Measurements from ENCODE around the gene COQ5. TPM values are rescaled to one million over a fixed set of nuclear protein-coding genes. Genes with fewer than 3 reads are reported as not detected.

The COQ5 gene
- total and polyA plus RNA-seq, 2 donors from 2014 or later = 26.5 to 60.8 TPM

DNA sequence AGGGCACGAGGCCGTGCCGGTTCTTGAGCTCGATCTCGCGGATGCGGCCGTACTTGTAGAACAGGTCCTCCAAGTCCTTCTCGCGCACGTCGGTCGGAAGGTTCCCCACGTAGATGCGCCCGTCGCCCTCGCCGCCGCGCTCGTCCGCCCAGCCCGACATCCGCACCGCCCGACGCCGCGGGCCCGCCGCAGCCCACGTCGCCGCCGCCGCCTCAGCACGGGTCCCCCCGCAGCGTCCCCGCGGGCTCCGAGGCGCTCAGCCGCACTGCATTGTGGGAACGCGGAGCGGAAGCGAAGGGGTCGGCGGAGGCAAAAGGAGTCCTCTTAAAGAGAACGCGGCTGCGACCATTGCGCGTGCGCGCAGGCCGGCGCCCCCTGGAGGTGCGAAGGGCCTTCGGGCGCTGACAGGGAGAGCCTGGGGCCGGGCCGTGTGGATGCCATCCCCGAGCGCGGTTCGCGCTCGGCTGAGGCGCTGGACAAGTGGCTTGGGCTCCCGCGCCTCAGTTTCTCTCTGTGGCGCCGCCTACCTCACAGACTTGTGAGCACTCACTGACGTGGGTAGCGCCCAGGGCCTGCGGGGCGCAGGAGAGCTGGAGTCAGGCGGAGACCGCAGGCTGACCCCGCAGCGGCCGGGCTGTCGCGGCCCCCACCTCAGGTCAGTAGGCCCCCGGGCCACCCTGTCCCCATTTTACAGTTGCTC is 59.4 kb downstream of the COQ5 start, which contains the start of gene SRSF9:
Gene SRSF9, minus strand, starts transcription at position 299 of the 700 bp plus-strand sequence. Its CDS starts 139 bp downstream, at position 160.
- Histone ChIP-seq H3K9me3 (ENCODE audit: control insufficient read depth in 2 of 3, insufficient read depth in 1 of 3, low read length in 3 of 3) (no peaks in the 10 kb centered on the region), H3K27me3 (ENCODE audit: control insufficient read depth, insufficient read depth, low read length) (no peaks in the 10 kb centered on the region), H3K27ac (ENCODE audit: low read depth in 2 of 2, low read length in 2 of 2) (peak within 1 kb of the TSS; percentile 90 to 95), H3K36me3 (ENCODE audit: control insufficient read depth in 2 of 3, insufficient read depth in 3 of 3, low read length in 3 of 3) (peaks cover 6 to 8% (median 6%) of the 10 kb centered on the region in 3 donors), H3K9ac (ENCODE audit: low read length in 3 of 3) (peak within 1 kb of the TSS; percentile 61 to 77 (median 70)), H3K4me3 (ENCODE audit: low read length in 3 of 3) (peak within 1 kb of the TSS; percentile 69 to 79 (median 77)), H3K4me1 (ENCODE audit: control insufficient read depth in 2 of 3, insufficient read depth in 2 of 3, low read depth in 1 of 3, low read length in 3 of 3) (peaks cover 0 to 5% (median 0%) of the 10 kb centered on the region in 3 donors)
- TF ChIP-seq CTCF (IDR thresholded peaks at IDR 0.05; ENCODE audit: borderline replicate concordance, extremely low read depth, insufficient read depth) = peak; percentile 85
- intact Hi-C loops (cut with DNase I) = no loop called here
- FAIRE-seq = no peak
- DNase-seq = peak; percentile 95 to 99 (median 98)

GRCh38 chr12:120468821-120469449 is 60.0 kb downstream of the COQ5 start:
- peak in 3 of 5 donors; percentile 79 to 90 (median 89) for DNase-seq
- peaks cover 0 to 5% (median 0%) of the 10 kb centered on the region in 3 donors for H3K4me1 ChIP-seq (ENCODE audit: control insufficient read depth in 2 of 3, insufficient read depth in 2 of 3, low read depth in 1 of 3, low read length in 3 of 3)
- H3K9ac ChIP-seq (ENCODE audit: low read length in 3 of 3) = peak overlapping the region; percentile 44 to 74 (median 61)
- TF ChIP-seq CTCF (IDR thresholded peaks at IDR 0.05; ENCODE audit: borderline replicate concordance, extremely low read depth, insufficient read depth) = no peak
- intact Hi-C loops (cut with DNase I) = no loop called here
- H3K9me3 ChIP-seq (ENCODE audit: control insufficient read depth in 2 of 3, insufficient read depth in 1 of 3, low read length in 3 of 3) = no peaks in the 10 kb centered on the region
- H3K27ac ChIP-seq (ENCODE audit: low read depth in 2 of 2, low read length in 2 of 2) = peak overlapping the region; percentile 90 to 95
- no peaks in the 10 kb centered on the region for H3K27me3 ChIP-seq (ENCODE audit: control insufficient read depth, insufficient read depth, low read length)
- H3K36me3 ChIP-seq (ENCODE audit: control insufficient read depth in 2 of 3, insufficient read depth in 3 of 3, low read length in 3 of 3) = peaks cover 10 to 13% (median 13%) of the 10 kb centered on the region in 3 donors
- H3K4me3 ChIP-seq (ENCODE audit: low read length in 3 of 3) = peak overlapping the region; percentile 69 to 79 (median 77)
- no peak for FAIRE-seq

DNA sequence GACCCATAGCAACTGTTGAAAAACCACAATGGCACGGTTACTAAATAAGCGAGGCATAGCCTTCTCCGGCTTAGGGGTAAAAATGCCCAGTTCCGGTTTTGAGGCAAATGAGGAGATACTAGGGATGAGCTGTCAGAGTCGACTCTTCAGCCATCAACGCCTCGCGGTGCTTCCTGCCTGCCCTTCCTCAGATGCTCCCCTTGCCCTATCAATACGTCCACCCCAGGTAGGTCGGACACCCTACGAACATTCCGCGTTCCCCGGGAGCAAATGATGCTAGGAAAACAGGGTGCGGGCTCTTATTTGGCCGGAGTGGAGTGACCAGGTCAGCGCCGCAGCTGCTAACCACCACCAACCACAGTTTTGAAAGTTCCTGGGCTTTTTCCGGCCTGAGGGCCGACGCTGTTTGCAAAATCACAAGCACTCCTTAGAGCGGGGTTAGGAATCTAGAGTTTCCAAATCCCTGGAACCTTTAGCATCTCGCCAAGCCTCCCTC is 60.6 kb downstream of the COQ5 start:
- H3K4me3 ChIP-seq (ENCODE audit: low read length in 3 of 3) = peak overlapping the region; percentile 69 to 79 (median 71)
- FAIRE-seq (no peak), DNase-seq (peak in 4 of 5 donors; percentile 50 to 78 (median 62))
- peak overlapping the region; percentile 82 to 90 for H3K27ac ChIP-seq (ENCODE audit: low read depth in 2 of 2, low read length in 2 of 2)
- peaks cover 0 to 5% (median 0%) of the 10 kb centered on the region in 3 donors for H3K4me1 ChIP-seq (ENCODE audit: control insufficient read depth in 2 of 3, insufficient read depth in 2 of 3, low read depth in 1 of 3, low read length in 3 of 3)
- peak overlapping the region; percentile 44 to 74 (median 61) for H3K9ac ChIP-seq (ENCODE audit: low read length in 3 of 3)
- peaks cover 15 to 18% (median 18%) of the 10 kb centered on the region in 3 donors for H3K36me3 ChIP-seq (ENCODE audit: control insufficient read depth in 2 of 3, insufficient read depth in 3 of 3, low read length in 3 of 3)
- no peaks in the 10 kb centered on the region for H3K9me3 ChIP-seq (ENCODE audit: control insufficient read depth in 2 of 3, insufficient read depth in 1 of 3, low read length in 3 of 3)
- intact Hi-C loops (cut with DNase I) = no loop called here
- no peaks in the 10 kb centered on the region for H3K27me3 ChIP-seq (ENCODE audit: control insufficient read depth, insufficient read depth, low read length)
- no peak for TF ChIP-seq CTCF (IDR thresholded peaks at IDR 0.05; ENCODE audit: borderline replicate concordance, extremely low read depth, insufficient read depth)

All from kidney (tissue), 14 donors.